Testis (tissue), 3 donors: Measurements from ENCODE around the gene CECR2. TPM values are rescaled to one million over a fixed set of nuclear protein-coding genes. Genes with fewer than 3 reads are reported as not detected.

Experiments used
- DNase-seq: peaks from one replicate; pipeline ENCODE4 v3.0.0-alpha.2; 2019
- H3K27ac ChIP-seq, 2 donors: fragments of 200-600 bp; sonication (generic); one replicate each; pipeline ENCODE4 v1.5.1; 2019
- H3K27me3 ChIP-seq: fragments of 200-600 bp; sonication (generic); one replicate; pipeline ENCODE4 v1.5.1; 2019
- H3K36me3 ChIP-seq: fragments of 200-600 bp; sonication (generic); one replicate; pipeline ENCODE4 v1.5.1; 2017; ENCODE audit warnings: low read depth; ENCODE audit errors: missing control alignments
- H3K4me1 ChIP-seq: fragments of 200-600 bp; sonication (generic); one replicate; pipeline ENCODE4 v1.5.1; 2019
- H3K4me3 ChIP-seq, 2 donors: fragments of 200-600 bp; sonication (generic); one replicate each; pipeline ENCODE4 v1.5.1; 2017 to 2019
- H3K9me3 ChIP-seq: fragments of 200-600 bp; sonication (generic); one replicate; pipeline ENCODE4 v1.5.1; 2017
- POLR2A ChIP-seq: fragments of 450-650 bp; IDR thresholded peaks from one replicate; pipeline ENCODE4 v1.6.1; 2017; ENCODE audit warnings: antibody characterized with exemption, mild to moderate bottlenecking, moderate library complexity
- WGBS, 2 donors: methylation state at CpG; one replicate each; pipeline ENCODE4 v1.1.5; 2018; 5-methylcytosine and 5-hydroxymethylcytosine counted together
- intact Hi-C: fragments of 100-400 bp; cut with DNase I; formaldehyde crosslinking; loops from one replicate; pipeline ENCODE4 v1.15.1; 2023; ENCODE audit warnings: low total_unique reads
- polyA plus RNA-seq: library from polyadenylated mRNA; stranded (reverse); fragments of 350-450 nt; fragmentation: Illumina TruSeq; extraction: RNeasy Lipid Tissue Mini Kit (QIAGEN cat#74804); gene quantifications from one replicate; pipeline ENCODE4 v1.2.3, GENCODE V29; 2014; ENCODE audit warnings: low read depth, low replicate concordance; ENCODE audit not compliant: insufficient read depth
- total RNA-seq, 2 donors: library from RNA; depleted of rRNA; stranded (reverse); fragments of >200 nt; gene quantifications; one replicate each; pipeline ENCODE4 v1.2.3, GENCODE V29; 2016
- TF ChIP-seq, protein P1 (sequence below), 3 experiments: fragments of 450-650 bp in 2 of 3; fragments of 200-600 bp in 1 of 3; sonication (generic) in 1 of 3; IDR thresholded peaks; one replicate each; pipeline ENCODE4 v1.5.1; 2016 to 2019; ENCODE audit warnings: antibody characterized with exemption in 3 of 3, mild to moderate bottlenecking in 2 of 3, moderate library complexity in 1 of 3

Gene CECR2
- total and polyA plus RNA-seq, 3 donors from 2014 or later = 7.1 to 18.7 (median 16.8) TPM

DNA sequence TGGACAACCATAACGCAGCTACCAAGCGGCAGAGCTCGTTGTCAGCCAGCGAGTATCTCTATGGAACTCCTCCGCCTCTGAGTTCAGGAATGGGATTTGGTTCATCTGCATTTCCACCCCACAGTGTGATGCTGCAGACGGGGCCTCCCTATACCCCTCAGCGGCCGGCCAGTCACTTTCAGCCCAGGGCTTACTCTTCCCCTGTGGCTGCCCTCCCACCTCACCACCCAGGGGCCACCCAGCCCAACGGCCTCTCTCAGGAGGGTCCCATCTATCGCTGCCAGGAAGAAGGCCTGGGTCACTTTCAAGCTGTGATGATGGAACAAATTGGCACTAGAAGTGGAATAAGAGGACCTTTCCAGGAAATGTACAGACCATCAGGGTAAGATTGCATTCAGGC is 179.9 kb downstream of the CECR2 start:
- Histone ChIP-seq H3K9me3 (no peaks in the 10 kb centered on the region), H3K27ac (no peak overlapping the region), H3K4me1 (no peaks in the 10 kb centered on the region), H3K4me3 (no peak overlapping the region), H3K27me3 (no peaks in the 10 kb centered on the region), H3K36me3 (no peaks in the 10 kb centered on the region)
- intact Hi-C loops = no loop called here
- WGBS, 2 donors = 87 to 90% methylated on average over 9 to 10 of the region's 10 CpGs
- TF ChIP-seq POLR2A = no peak
- TF ChIP-seq, protein P1, sequence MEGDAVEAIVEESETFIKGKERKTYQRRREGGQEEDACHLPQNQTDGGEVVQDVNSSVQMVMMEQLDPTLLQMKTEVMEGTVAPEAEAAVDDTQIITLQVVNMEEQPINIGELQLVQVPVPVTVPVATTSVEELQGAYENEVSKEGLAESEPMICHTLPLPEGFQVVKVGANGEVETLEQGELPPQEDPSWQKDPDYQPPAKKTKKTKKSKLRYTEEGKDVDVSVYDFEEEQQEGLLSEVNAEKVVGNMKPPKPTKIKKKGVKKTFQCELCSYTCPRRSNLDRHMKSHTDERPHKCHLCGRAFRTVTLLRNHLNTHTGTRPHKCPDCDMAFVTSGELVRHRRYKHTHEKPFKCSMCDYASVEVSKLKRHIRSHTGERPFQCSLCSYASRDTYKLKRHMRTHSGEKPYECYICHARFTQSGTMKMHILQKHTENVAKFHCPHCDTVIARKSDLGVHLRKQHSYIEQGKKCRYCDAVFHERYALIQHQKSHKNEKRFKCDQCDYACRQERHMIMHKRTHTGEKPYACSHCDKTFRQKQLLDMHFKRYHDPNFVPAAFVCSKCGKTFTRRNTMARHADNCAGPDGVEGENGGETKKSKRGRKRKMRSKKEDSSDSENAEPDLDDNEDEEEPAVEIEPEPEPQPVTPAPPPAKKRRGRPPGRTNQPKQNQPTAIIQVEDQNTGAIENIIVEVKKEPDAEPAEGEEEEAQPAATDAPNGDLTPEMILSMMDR (IDR thresholded peaks at IDR 0.05) = no peak
- no peak for DNase-seq

DNA sequence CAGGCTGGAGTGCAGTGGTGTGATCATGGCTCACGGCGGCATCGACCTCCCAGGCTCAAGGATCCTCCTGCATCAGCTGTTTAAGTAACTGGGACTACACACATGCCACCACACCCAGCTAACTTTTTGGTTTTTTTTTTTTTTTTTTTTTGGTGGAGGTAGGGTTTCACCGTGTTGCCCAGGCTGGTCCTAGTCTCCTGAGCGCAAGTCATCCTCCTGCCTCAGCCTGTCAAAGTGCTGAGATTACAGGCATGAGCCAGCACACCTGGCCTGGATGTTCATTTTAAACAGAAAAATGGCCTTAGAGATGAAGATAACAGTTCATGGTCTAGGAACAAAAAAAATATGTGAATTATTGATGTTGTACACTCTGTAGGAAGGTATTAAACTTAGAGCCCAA is 180.4 kb downstream of the CECR2 start:
- intact Hi-C loops = no loop called here

DNA sequence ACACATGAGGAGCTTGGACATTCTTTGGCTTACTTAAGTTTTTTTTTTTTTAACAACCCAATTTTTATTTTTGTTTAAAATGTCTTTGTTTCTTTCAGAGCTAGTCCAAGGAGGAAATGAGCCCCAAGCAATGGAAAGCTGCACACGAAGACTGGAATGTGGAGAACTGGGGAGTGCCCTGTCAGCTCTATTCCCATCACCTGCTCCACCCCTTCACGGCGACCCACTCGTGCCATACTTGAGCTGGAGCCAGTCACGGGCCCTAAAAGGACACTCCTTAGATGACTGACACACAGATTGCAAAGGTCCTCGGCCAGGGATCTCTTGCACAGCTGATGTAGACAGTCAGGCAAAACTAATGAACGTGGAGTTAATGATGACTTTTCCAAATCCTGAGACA is 183.5 kb downstream of the CECR2 start:
- Histone ChIP-seq H3K27ac (no peak overlapping the region), H3K4me1 (no peaks in the 10 kb centered on the region), H3K36me3 (no peaks in the 10 kb centered on the region), H3K9me3 (no peaks in the 10 kb centered on the region), H3K4me3 (no peak overlapping the region), H3K27me3 (no peaks in the 10 kb centered on the region)
- DNase-seq = no peak
- 88 to 89% methylated on average over 7 of the region's 7 CpGs for WGBS, 2 donors
- no peak for TF ChIP-seq POLR2A
- TF ChIP-seq, protein P1 (IDR thresholded peaks at IDR 0.05) = no peak
- intact Hi-C loops = no loop called here

More for the DNA sequence above, 180.4 kb downstream of the CECR2 start:
- no peak for TF ChIP-seq POLR2A
- TF ChIP-seq, protein P1 (IDR thresholded peaks at IDR 0.05) = no peak
- Histone ChIP-seq H3K36me3 (no peaks in the 10 kb centered on the region), H3K9me3 (no peaks in the 10 kb centered on the region), H3K4me1 (no peaks in the 10 kb centered on the region), H3K4me3 (no peak overlapping the region), H3K27me3 (no peaks in the 10 kb centered on the region), H3K27ac (no peak overlapping the region)
- no peak for DNase-seq
- WGBS, 2 donors = 80 to 83% methylated on average over 5 of the region's 5 CpGs

DNA sequence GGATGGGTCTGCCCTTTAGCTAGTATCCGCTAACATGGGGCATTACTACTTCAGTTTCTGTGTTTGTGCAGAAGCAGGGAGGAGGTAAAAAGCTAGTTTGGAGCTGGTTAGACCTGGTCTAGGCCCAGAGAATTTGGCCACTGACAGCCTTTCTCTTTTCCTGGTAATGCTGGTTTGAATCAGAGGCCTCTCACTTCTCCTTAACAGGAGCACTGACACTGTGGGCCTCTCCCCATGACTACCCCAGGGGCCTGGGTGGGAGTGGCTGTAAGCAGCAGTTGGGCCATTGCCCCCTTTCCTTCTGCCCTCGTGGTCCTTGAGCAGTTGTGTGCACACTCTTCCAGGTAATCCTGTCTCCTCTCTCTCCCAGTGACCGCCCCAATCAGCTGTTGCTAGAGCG is 185.6 kb downstream of the CECR2 start:
- DNase-seq = no peak
- TF ChIP-seq POLR2A = no peak
- TF ChIP-seq, protein P1 (IDR thresholded peaks at IDR 0.05) = no peak
- intact Hi-C loops = no loop called here
- WGBS, 2 donors = 87 to 92% methylated on average over 4 of the region's 4 CpGs
- Histone ChIP-seq H3K4me3 (no peak overlapping the region), H3K4me1 (no peaks in the 10 kb centered on the region), H3K36me3 (no peaks in the 10 kb centered on the region), H3K27ac (no peak overlapping the region), H3K27me3 (no peaks in the 10 kb centered on the region), H3K9me3 (no peaks in the 10 kb centered on the region)

DNA sequence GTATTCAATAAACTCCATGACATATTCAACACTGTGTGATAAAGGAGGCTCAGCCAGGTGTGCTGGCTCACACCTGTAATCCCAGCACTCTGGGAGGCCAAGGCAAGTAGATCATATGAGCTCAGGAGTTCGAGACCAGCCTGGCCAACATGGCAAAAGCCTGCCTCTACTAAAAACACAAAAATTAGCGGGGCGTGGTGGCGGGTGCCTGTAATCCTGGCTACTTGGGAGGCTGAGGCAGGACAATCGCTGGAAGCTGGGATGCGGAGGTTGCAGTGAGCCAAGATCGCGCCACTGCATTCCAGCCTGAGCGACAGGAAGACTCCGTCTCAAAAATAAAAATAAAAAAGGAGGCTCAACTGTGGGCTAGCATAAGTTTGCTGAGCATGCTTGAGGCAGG is 189.9 kb downstream of the CECR2 start:
- H3K4me1 ChIP-seq = peaks cover 16% of the 10 kb centered on the region
- no peak for DNase-seq
- no peak overlapping the region for H3K4me3 ChIP-seq
- H3K36me3 ChIP-seq = no peaks in the 10 kb centered on the region
- no peak for TF ChIP-seq POLR2A
- TF ChIP-seq, protein P1 (IDR thresholded peaks at IDR 0.05) = no peak
- intact Hi-C loops = no loop called here
- no peak overlapping the region for H3K27ac ChIP-seq
- H3K9me3 ChIP-seq = no peaks in the 10 kb centered on the region
- H3K27me3 ChIP-seq = no peaks in the 10 kb centered on the region
- 89 to 95% methylated on average over 10 of the region's 10 CpGs for WGBS, 2 donors
